HepG2 (cell line): ENCODE data around the gene RYR2.

Experiments used
- FIP1L1 ChIP-seq: fragments of 200-400 bp; formaldehyde crosslinking; IDR thresholded peaks from 2 replicates; pipeline ENCODE4 v1.6.1; 2018; ENCODE audit warnings: low read depth, mild to moderate bottlenecking, low read length, moderate library complexity, borderline replicate concordance; ENCODE audit not compliant: insufficient read depth
- GATAD2A ChIP-seq: IDR thresholded peaks from 2 replicates; pipeline ENCODE4 v1.6.1; 2016
- MNT ChIP-seq: fragments of 450-650 bp; IDR thresholded peaks from 2 replicates; pipeline ENCODE4 v1.6.1; 2016
- MTF1 ChIP-seq: sonication (generic); formaldehyde crosslinking; IDR thresholded peaks from 2 replicates; pipeline ENCODE4 v1.5.0; 2020; ENCODE audit warnings: missing genetic modification reagents
- NFE2L2 ChIP-seq: fragments of 150-350 bp; IDR thresholded peaks from 2 replicates; pipeline ENCODE4 v1.6.1; 2014; ENCODE audit warnings: low read length
- ZNF138 ChIP-seq: sonication (generic); formaldehyde crosslinking; IDR thresholded peaks from 2 replicates; pipeline ENCODE4 v1.5.0; 2020; ENCODE audit warnings: mild to moderate bottlenecking, low read depth, missing genetic modification reagents

- TF ChIP-seq MTF1 (CRISPR knock-in tag), result no peak
- no peak for TF ChIP-seq MNT
- TF ChIP-seq NFE2L2, result no peak
- TF ChIP-seq GATAD2A (CRISPR knock-in tag), result no peak
- TF ChIP-seq FIP1L1, result no peak
- no peak for TF ChIP-seq ZNF138
Measured at GRCh38 chr1:237583270-237583669, 541.3 kb downstream of the RYR2 start.
